Measurements from ENCODE around the gene HEPACAM2.

DNA sequence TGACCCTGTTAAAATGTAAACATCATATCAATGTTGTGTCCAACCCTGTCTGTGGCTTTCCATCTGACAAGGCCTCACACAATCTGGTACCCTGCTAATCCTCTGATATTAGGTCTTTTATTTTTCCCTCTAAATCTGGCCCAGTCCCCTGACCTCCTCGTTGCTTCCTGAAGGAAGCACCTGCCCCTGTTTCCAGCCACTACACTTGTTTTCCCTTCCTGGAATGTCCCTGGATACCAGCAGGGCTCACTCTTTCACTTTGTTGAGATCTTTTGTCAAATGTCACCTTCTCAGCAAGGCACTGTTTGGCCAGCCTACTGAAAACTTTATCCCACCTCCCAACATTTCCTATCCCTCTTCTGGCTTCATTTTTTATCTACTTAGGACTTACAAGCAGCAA is 80.2 kb downstream of the HEPACAM2 start:
- TF ChIP-seq TAF1 (IDR thresholded peaks at IDR 0.05; ENCODE audit: borderline replicate concordance, insufficient read depth, low read length) (no peak), POLR2AphosphoS5 (IDR thresholded peaks at IDR 0.05; ENCODE audit: low read depth, low read length) (no peak), REST (IDR thresholded peaks at IDR 0.05; ENCODE audit: insufficient read depth in 1 of 2, low read depth in 2 of 2, low read length in 2 of 2) (no peak), SIN3A (IDR thresholded peaks at IDR 0.05; ENCODE audit: borderline replicate concordance, insufficient read depth, low read length) (no peak), FOXP2 (optimal IDR thresholded peaks at IDR 0.05; ENCODE audit: borderline replicate concordance, extremely low read depth, extremely low read length, insufficient read depth) (no peak)

All from PFSK-1 (cell line).